VCaP (cell line): ENCODE data around the gene NKX2-4.

Source experiments
- H3K27ac ChIP-seq: fragments of 450-650 bp; 2 replicates; pipeline ENCODE4 v1.5.1; 2017
- CTCF ChIP-seq: fragments of 450-650 bp; conservative IDR thresholded peaks from 2 replicates; pipeline ENCODE4 v1.5.1; 2017; ENCODE audit warnings: mild to moderate bottlenecking, moderate library complexity

The NKX2-4 gene

GRCh38 chr20:21396599-21397340 lies 556 bp downstream of the NKX2-4 start:
- no peak for TF ChIP-seq CTCF

GRCh38 chr20:21395666-21396598 lies 1.4 kb downstream of the NKX2-4 start:
- H3K27ac ChIP-seq, result no peak overlapping the region
- TF ChIP-seq CTCF, result no peak

More at GRCh38 chr20:21396599-21397340, 556 bp downstream of the NKX2-4 start:
- H3K27ac ChIP-seq, result no peak overlapping the region

- H3K27ac ChIP-seq, result no peak overlapping the region
- TF ChIP-seq CTCF, result no peak
Measured at GRCh38 chr20:21395051-21395665, 2.2 kb downstream of the NKX2-4 start.

GRCh38 chr20:21394551-21394950 lies 2.8 kb downstream of the NKX2-4 start:
- no peak for TF ChIP-seq CTCF
- no peak overlapping the region for H3K27ac ChIP-seq

GRCh38 chr20:21393816-21394519 lies 3.4 kb downstream of the NKX2-4 start:
- no peak overlapping the region for H3K27ac ChIP-seq
- TF ChIP-seq CTCF, result no peak

- no peak overlapping the region for H3K27ac ChIP-seq
- no peak for TF ChIP-seq CTCF
Measured at GRCh38 chr20:21393166-21393565, 4.2 kb downstream of the NKX2-4 start.
